ENCODE data around the gene GJB3.

The GJB3 gene

GRCh38 chr1:34787461-34788420 is 6.7 kb downstream of the GJB3 start:
- H3K9me2 ChIP-seq (replicated peaks; ENCODE audit: control insufficient read depth, low read length) = no peaks in the 10 kb centered on the region
- H3K4me1 ChIP-seq (ENCODE audit: control insufficient read depth, low read length) = no peaks in the 10 kb centered on the region
- no peaks in the 10 kb centered on the region for H3F3A ChIP-seq (ENCODE audit: control insufficient read depth, insufficient read depth)
- no peak overlapping the region for H3K27ac ChIP-seq (ENCODE audit: low read depth, low read length)
- H3K27me3 ChIP-seq (ENCODE audit: control insufficient read depth, low read length) = peaks cover 15% of the 10 kb centered on the region; the same call in 1 of the 2 replicates
- no peaks in the 10 kb centered on the region for H3K9me3 ChIP-seq (ENCODE audit: control insufficient read depth, insufficient read depth, low read length)
- H3K4me2 ChIP-seq (ENCODE audit: low read length) = no peak overlapping the region
- H3K36me3 ChIP-seq (ENCODE audit: control insufficient read depth, low read length) = no peaks in the 10 kb centered on the region
- H3K4me3 ChIP-seq (ENCODE audit: low read length) = no peak overlapping the region
- TF ChIP-seq EZH2phosphoT487 (IDR thresholded peaks at IDR 0.05; ENCODE audit: borderline replicate concordance, low read length) (no peak), CTCF (IDR thresholded peaks at IDR 0.05; ENCODE audit: low read depth, low read length, poor library complexity, severe bottlenecking) (peak; percentile 62)
- no peaks in the 10 kb centered on the region for H4K20me1 ChIP-seq (ENCODE audit: control insufficient read depth, insufficient read depth, low read depth, low read length)
- H3K79me2 ChIP-seq (ENCODE audit: control insufficient read depth, low read length) = no peaks in the 10 kb centered on the region

- no peak overlapping the region for H3K4me2 ChIP-seq (ENCODE audit: low read length)
- H3K79me2 ChIP-seq (ENCODE audit: control insufficient read depth, low read length) = no peaks in the 10 kb centered on the region
- H3K4me3 ChIP-seq (ENCODE audit: low read length) = no peak overlapping the region
- H3K27ac ChIP-seq (ENCODE audit: low read depth, low read length) = no peak overlapping the region
- no peaks in the 10 kb centered on the region for H3F3A ChIP-seq (ENCODE audit: control insufficient read depth, insufficient read depth)
- no peaks in the 10 kb centered on the region for H3K9me3 ChIP-seq (ENCODE audit: control insufficient read depth, insufficient read depth, low read length)
- no peaks in the 10 kb centered on the region for H3K36me3 ChIP-seq (ENCODE audit: control insufficient read depth, low read length)
- no peaks in the 10 kb centered on the region for H3K9me2 ChIP-seq (replicated peaks; ENCODE audit: control insufficient read depth, low read length)
- TF ChIP-seq CTCF (IDR thresholded peaks at IDR 0.05; ENCODE audit: low read depth, low read length, poor library complexity, severe bottlenecking) (no peak), EZH2phosphoT487 (IDR thresholded peaks at IDR 0.05; ENCODE audit: borderline replicate concordance, low read length) (no peak)
- H3K4me1 ChIP-seq (ENCODE audit: control insufficient read depth, low read length) = no peaks in the 10 kb centered on the region
- H4K20me1 ChIP-seq (ENCODE audit: control insufficient read depth, insufficient read depth, low read depth, low read length) = no peaks in the 10 kb centered on the region
- peaks cover 15% of the 10 kb centered on the region; the same call in 1 of the 2 replicates for H3K27me3 ChIP-seq (ENCODE audit: control insufficient read depth, low read length)
Observed at GRCh38 chr1:34790985-34791384, 10.0 kb downstream of the GJB3 start.

GRCh38 chr1:34792424-34792823 is 11.4 kb downstream of the GJB3 start:
- Histone ChIP-seq H3F3A (ENCODE audit: control insufficient read depth, insufficient read depth) (no peaks in the 10 kb centered on the region), H3K9me2 (replicated peaks; ENCODE audit: control insufficient read depth, low read length) (no peaks in the 10 kb centered on the region), H3K79me2 (ENCODE audit: control insufficient read depth, low read length) (no peaks in the 10 kb centered on the region), H3K4me2 (ENCODE audit: low read length) (no peak overlapping the region), H3K36me3 (ENCODE audit: control insufficient read depth, low read length) (no peaks in the 10 kb centered on the region), H3K27me3 (ENCODE audit: control insufficient read depth, low read length) (peaks cover 15% of the 10 kb centered on the region; the same call in 1 of the 2 replicates), H3K4me1 (ENCODE audit: control insufficient read depth, low read length) (no peaks in the 10 kb centered on the region), H4K20me1 (ENCODE audit: control insufficient read depth, insufficient read depth, low read depth, low read length) (no peaks in the 10 kb centered on the region), H3K9me3 (ENCODE audit: control insufficient read depth, insufficient read depth, low read length) (no peaks in the 10 kb centered on the region), H3K27ac (ENCODE audit: low read depth, low read length) (no peak overlapping the region), H3K4me3 (ENCODE audit: low read length) (no peak overlapping the region)
- TF ChIP-seq EZH2phosphoT487 (IDR thresholded peaks at IDR 0.05; ENCODE audit: borderline replicate concordance, low read length) = no peak
- TF ChIP-seq CTCF (IDR thresholded peaks at IDR 0.05; ENCODE audit: low read depth, low read length, poor library complexity, severe bottlenecking) = no peak
